ENCODE data around the gene PLCB4. TPM values are rescaled to one million over a fixed set of nuclear protein-coding genes. Genes with fewer than 3 reads are reported as not detected.
A peak's percentile ranks its signal among the peaks of the same experiment; 100 is the strongest.

PLCB4 gene
- total RNA-seq, 1 donor from 2014 or later: 1.6 TPM

GRCh38 chr20:9515214-9515585 is 446.3 kb downstream of the PLCB4 start:
- Histone ChIP-seq H3K27me3 (ENCODE audit: control insufficient read depth, insufficient read depth, low read length) (peaks cover 32% of the 10 kb centered on the region), H3K36me3 (ENCODE audit: control insufficient read depth, insufficient read depth, low read length) (no peaks in the 10 kb centered on the region), H3K4me3 (ENCODE audit: low read depth, low read length) (no peak overlapping the region)
- FAIRE-seq (no peak), DNase-seq (ENCODE audit: low read depth) (no peak)
- TF ChIP-seq, protein P1, sequence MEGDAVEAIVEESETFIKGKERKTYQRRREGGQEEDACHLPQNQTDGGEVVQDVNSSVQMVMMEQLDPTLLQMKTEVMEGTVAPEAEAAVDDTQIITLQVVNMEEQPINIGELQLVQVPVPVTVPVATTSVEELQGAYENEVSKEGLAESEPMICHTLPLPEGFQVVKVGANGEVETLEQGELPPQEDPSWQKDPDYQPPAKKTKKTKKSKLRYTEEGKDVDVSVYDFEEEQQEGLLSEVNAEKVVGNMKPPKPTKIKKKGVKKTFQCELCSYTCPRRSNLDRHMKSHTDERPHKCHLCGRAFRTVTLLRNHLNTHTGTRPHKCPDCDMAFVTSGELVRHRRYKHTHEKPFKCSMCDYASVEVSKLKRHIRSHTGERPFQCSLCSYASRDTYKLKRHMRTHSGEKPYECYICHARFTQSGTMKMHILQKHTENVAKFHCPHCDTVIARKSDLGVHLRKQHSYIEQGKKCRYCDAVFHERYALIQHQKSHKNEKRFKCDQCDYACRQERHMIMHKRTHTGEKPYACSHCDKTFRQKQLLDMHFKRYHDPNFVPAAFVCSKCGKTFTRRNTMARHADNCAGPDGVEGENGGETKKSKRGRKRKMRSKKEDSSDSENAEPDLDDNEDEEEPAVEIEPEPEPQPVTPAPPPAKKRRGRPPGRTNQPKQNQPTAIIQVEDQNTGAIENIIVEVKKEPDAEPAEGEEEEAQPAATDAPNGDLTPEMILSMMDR (IDR thresholded peaks at IDR 0.05; ENCODE audit: insufficient read depth, low read length, severe bottlenecking): no peak

DNA sequence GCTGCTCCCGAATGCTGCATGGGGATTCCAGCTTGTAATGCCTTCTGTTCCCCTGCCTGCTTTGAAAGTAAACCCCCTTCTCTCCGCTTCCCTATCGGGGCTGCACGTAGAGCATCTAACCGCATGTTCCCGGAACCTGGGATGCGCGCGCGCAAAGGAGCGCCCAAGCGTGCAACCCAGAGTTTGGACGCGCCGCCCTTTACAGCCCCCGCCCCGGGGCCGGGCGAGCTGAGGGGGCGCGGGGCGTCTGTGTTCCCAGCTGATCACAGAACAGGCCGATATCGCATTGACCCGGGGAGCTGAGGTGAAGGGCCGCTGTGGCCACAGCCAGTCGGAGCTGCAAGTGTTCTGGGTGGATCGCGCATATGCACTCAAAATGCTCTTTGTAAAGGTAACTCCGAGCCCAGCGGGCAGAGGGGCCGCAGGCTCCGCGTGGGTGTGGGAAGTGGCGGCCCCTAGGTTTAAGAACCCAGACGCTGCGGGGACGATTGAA is 446.9 kb downstream of the PLCB4 start:
- Histone ChIP-seq H3K4me3 (ENCODE audit: low read depth, low read length) (no peak overlapping the region), H3K27me3 (ENCODE audit: control insufficient read depth, insufficient read depth, low read length) (peaks cover 35% of the 10 kb centered on the region), H3K36me3 (ENCODE audit: control insufficient read depth, insufficient read depth, low read length) (no peaks in the 10 kb centered on the region)
- FAIRE-seq (no peak), DNase-seq (ENCODE audit: low read depth) (no peak)
- TF ChIP-seq, protein P1 (IDR thresholded peaks at IDR 0.05; ENCODE audit: insufficient read depth, low read length, severe bottlenecking): no peak

DNA sequence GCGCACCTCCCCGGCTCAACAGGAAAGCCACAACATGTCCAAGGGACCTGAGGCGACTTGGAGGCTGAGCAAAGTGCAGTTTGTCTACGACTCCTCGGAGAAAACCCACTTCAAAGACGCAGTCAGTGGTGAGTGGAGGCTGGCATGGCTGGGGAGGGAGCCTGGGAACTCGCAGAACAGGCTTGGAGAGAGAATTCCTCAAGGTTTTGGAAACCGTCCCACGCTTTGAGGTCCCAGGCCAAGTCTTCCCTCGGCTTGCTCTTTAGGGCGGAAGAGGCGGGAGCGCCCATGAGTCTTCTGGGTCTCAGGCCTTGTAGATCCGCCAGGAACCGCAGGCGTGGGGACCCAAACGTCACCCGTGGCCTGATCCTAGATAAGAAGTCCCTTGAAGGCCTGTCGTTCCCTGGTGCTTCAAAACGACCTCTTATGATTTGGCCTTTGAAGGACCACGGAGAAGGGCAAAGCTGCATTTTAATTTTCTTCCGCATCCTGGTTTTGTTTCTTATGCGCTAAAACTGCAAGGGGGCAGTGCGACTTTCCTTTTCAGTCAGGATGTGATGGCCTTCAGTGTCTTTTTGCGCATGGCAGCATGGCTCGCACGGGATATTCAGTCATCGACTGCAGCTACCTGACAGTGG is 447.5 kb downstream of the PLCB4 start:
- FAIRE-seq (no peak), DNase-seq (ENCODE audit: low read depth) (peak; percentile 8)
- H3K27me3 ChIP-seq (ENCODE audit: control insufficient read depth, insufficient read depth, low read length): peaks cover 35% of the 10 kb centered on the region
- no peaks in the 10 kb centered on the region for H3K36me3 ChIP-seq (ENCODE audit: control insufficient read depth, insufficient read depth, low read length)
- TF ChIP-seq, protein P1 (IDR thresholded peaks at IDR 0.05; ENCODE audit: insufficient read depth, low read length, severe bottlenecking): no peak
- H3K4me3 ChIP-seq (ENCODE audit: low read depth, low read length): no peak overlapping the region

GRCh38 chr20:9517297-9518162 is 448.6 kb downstream of the PLCB4 start:
- Histone ChIP-seq H3K4me3 (ENCODE audit: low read depth, low read length) (no peak overlapping the region), H3K36me3 (ENCODE audit: control insufficient read depth, insufficient read depth, low read length) (no peaks in the 10 kb centered on the region), H3K27me3 (ENCODE audit: control insufficient read depth, insufficient read depth, low read length) (peaks cover 35% of the 10 kb centered on the region)
- no peak for DNase-seq (ENCODE audit: low read depth)
- TF ChIP-seq, protein P1 (IDR thresholded peaks at IDR 0.05; ENCODE audit: insufficient read depth, low read length, severe bottlenecking): no peak
- FAIRE-seq: no peak

DNA sequence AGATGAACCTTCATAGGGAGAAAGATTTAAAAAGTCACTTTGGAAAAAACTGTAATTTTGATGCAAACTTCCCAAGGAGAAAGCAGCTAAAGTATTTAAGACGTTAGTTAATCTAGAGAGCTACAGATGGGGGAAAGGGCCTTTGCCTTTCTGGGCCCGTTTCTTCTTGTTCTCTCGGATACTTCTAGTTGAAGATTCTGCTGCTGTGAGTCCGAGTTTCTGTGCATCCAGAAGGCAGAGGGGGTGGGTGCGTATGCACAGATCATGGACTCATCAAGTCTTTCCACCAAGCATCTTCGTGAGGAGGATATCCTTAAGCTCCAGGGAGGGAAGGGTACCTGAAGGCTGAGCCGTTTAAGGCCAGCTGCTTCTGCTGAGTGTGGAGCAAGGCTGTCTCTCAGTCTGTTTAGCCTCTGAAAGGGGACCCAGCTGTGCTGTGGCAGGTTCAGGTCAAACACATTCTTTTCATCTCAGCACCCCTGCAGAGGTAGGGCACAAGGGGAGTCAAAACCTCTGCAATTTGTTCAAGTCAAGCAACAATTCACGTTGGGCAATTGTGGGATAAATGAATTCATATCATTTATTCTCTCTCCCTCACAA is 449.8 kb downstream of the PLCB4 start:
- Histone ChIP-seq H3K36me3 (ENCODE audit: control insufficient read depth, insufficient read depth, low read length) (no peaks in the 10 kb centered on the region), H3K27me3 (ENCODE audit: control insufficient read depth, insufficient read depth, low read length) (peaks cover 35% of the 10 kb centered on the region), H3K4me3 (ENCODE audit: low read depth, low read length) (no peak overlapping the region)
- DNase-seq (ENCODE audit: low read depth) (no peak), FAIRE-seq (no peak)
- TF ChIP-seq, protein P1 (IDR thresholded peaks at IDR 0.05; ENCODE audit: insufficient read depth, low read length, severe bottlenecking): no peak
